HG03060 (cell line): ENCODE data around the gene PLAC1.

ENCODE experiments used
- ATAC-seq: cut with Tn5 transposase; IDR thresholded peaks from one replicate; pipeline ENCODE4 v1.9.1; 2021; ENCODE audit warnings: low read depth, moderate number of reproducible peaks; ENCODE audit not compliant: unreplicated experiment

PLAC1 gene

GRCh38 chrX:134632355-134632754, 25.9 kb downstream of the PLAC1 start:
- no peak for ATAC-seq

GRCh38 chrX:134631426-134632346, 26.6 kb downstream of the PLAC1 start:
- ATAC-seq: no peak

GRCh38 chrX:134628663-134629062, 29.6 kb downstream of the PLAC1 start:
- ATAC-seq: no peak

GRCh38 chrX:134626434-134626833, 31.8 kb downstream of the PLAC1 start:
- no peak for ATAC-seq

- no peak for ATAC-seq
Measured at GRCh38 chrX:134625315-134625718, 33.0 kb downstream of the PLAC1 start.

GRCh38 chrX:134624046-134624430, 34.2 kb downstream of the PLAC1 start:
- ATAC-seq: no peak

GRCh38 chrX:134623293-134624045, 34.8 kb downstream of the PLAC1 start:
- ATAC-seq: no peak

- no peak for ATAC-seq
Measured at GRCh38 chrX:134622813-134623185, 35.5 kb downstream of the PLAC1 start.

GRCh38 chrX:134622056-134622812, 36.0 kb downstream of the PLAC1 start:
- no peak for ATAC-seq

GRCh38 chrX:134619838-134620237, 38.4 kb downstream of the PLAC1 start:
- ATAC-seq: no peak

- ATAC-seq: no peak
Measured at GRCh38 chrX:134613396-134613795, 44.9 kb downstream of the PLAC1 start.

- no peak for ATAC-seq
Measured at GRCh38 chrX:134608153-134608552, 50.1 kb downstream of the PLAC1 start.

GRCh38 chrX:134607523-134607922, 50.7 kb downstream of the PLAC1 start:
- ATAC-seq: no peak

- no peak for ATAC-seq
Measured at GRCh38 chrX:134604701-134605311, 53.5 kb downstream of the PLAC1 start.

GRCh38 chrX:134603806-134604700, 54.2 kb downstream of the PLAC1 start:
- ATAC-seq: no peak

GRCh38 chrX:134602410-134602809, 55.9 kb downstream of the PLAC1 start:
- ATAC-seq: no peak

- ATAC-seq: no peak
Measured at GRCh38 chrX:134601240-134601765, 57.0 kb downstream of the PLAC1 start.

- no peak for ATAC-seq
Measured at GRCh38 chrX:134600714-134601113, 57.6 kb downstream of the PLAC1 start.

GRCh38 chrX:134599184-134599914, 58.9 kb downstream of the PLAC1 start:
- ATAC-seq: no peak
